K562 (cell line): Measurements from ENCODE around the gene SLC39A5. TPM values are rescaled to one million over a fixed set of nuclear protein-coding genes. Genes with fewer than 3 reads are reported as not detected.

Source experiments
- ATAC-seq: fragments of 200-7000 bp; cut with Tn5 transposase; 3 replicates; pipeline ENCODE4 v1.9.1; 2020; ENCODE audit warnings: moderate library complexity
- BruUV-seq: library from RNA; stranded (reverse); fragments of 400-500 nt; replicated peaks from 2 replicates; lab custom pipeline; 2021; lab: Mats Ljungman, UMichigan
- CTCF ChIA-PET: fragments of 300-600 bp; formaldehyde crosslinking; extraction: SDS; loops from one replicate; lab custom pipeline; 2021; ENCODE audit warnings: low intra/inter-chr PET ratio; lab: Yijun Ruan, JAX
- POLR2A ChIA-PET: fragments of 300-600, 350-650 bp; sonication (Branson Sonifier 250); formaldehyde crosslinking; extraction: SDS; loops from one replicate; lab custom pipeline; 2021; ENCODE audit warnings: antibody characterized with exemption, inconsistent platforms; lab: Yijun Ruan, JAX
- DNase-seq, 4 experiments: peaks; one replicate each; pipeline versions ENCODE4 v3.0.0 to v3.0.0-alpha.2; 2011 to 2018; ENCODE audit warnings: low spot score in 3 of 4, mixed read lengths in 3 of 4; ENCODE audit errors: extremely low read depth in 1 of 4
- FAIRE-seq: peaks from 2 replicates; lab custom pipeline; 2011; peaks lifted over from hg19 to GRCh38; lab: Jason Lieb, UNC
- H2AFZ ChIP-seq: 2 replicates; pipeline ENCODE4 v1.6.0; 2011; ENCODE audit warnings: low read depth, low read length, control low read depth, inconsistent platforms
- H3K27ac ChIP-seq: fragments of 200-600 bp; 3 replicates; pipeline ENCODE4 v1.8.0; 2011; ENCODE audit warnings: low read depth, mild to moderate bottlenecking, control low read depth, inconsistent platforms, low read length, moderate library complexity, mixed read lengths; ENCODE audit errors: extremely low read depth
- H3K27me3 ChIP-seq, 2 experiments: fragments of 300-600 bp in 1 of 2; 2 replicates in 1 of 2; 3 replicates in 1 of 2; pipeline versions ENCODE4 v1.6.0 to v1.8.0; 2011; ENCODE audit warnings: inconsistent platforms in 2 of 2, low read length in 2 of 2, mild to moderate bottlenecking in 1 of 2, mixed read lengths in 1 of 2, moderate library complexity in 1 of 2; ENCODE audit not compliant: control insufficient read depth in 2 of 2, insufficient read depth in 2 of 2
- H3K36me3 ChIP-seq: fragments of 300-600 bp; 3 replicates; pipeline ENCODE4 v1.8.0; 2011; ENCODE audit warnings: mild to moderate bottlenecking, low read length, inconsistent platforms; ENCODE audit not compliant: control insufficient read depth, insufficient read depth
- H3K4me1 ChIP-seq, 2 experiments: fragments of 200-600 bp in 1 of 2; replicated peaks in 1 of 2; 2 replicates in 1 of 2; 3 replicates in 1 of 2; pipeline versions ENCODE4 v1.5.1 to v1.8.0; 2011; ENCODE audit warnings: inconsistent platforms in 2 of 2, low read length in 2 of 2, mild to moderate bottlenecking in 1 of 2, mixed read lengths in 1 of 2, moderate library complexity in 1 of 2; ENCODE audit not compliant: control insufficient read depth in 2 of 2, insufficient read depth in 2 of 2
- H3K4me2 ChIP-seq: 2 replicates; pipeline ENCODE4 v1.6.1; 2011; ENCODE audit warnings: low read length, control low read depth, inconsistent platforms, mixed read lengths; ENCODE audit not compliant: insufficient read depth
- H3K4me3 ChIP-seq: fragments of 200-600 bp; sonication (generic), shearing (Covaris generic); 2 replicates; pipeline ENCODE4 v1.5.1; 2016; ENCODE audit warnings: control low read depth, inconsistent platforms
- H3K79me2 ChIP-seq: fragments of 200-600 bp; 3 replicates; pipeline ENCODE4 v1.8.0; 2011; ENCODE audit warnings: low read length, inconsistent platforms; ENCODE audit not compliant: control insufficient read depth, insufficient read depth
- H3K9ac ChIP-seq, 2 experiments: 2 replicates each; pipeline versions ENCODE4 v1.6.0 to v1.6.1; 2011; ENCODE audit warnings: low read depth in 2 of 2, low read length in 2 of 2, control low read depth in 1 of 2, inconsistent platforms in 1 of 2, mild to moderate bottlenecking in 1 of 2, mixed read lengths in 1 of 2; ENCODE audit not compliant: insufficient read depth in 1 of 2
- H3K9me1 ChIP-seq: one replicate; pipeline ENCODE4 v1.6.0; 2011; ENCODE audit warnings: inconsistent platforms, mild to moderate bottlenecking, low read length, moderate library complexity; ENCODE audit not compliant: control insufficient read depth, insufficient read depth
- H3K9me3 ChIP-seq: replicated peaks from 2 replicates; pipeline ENCODE4 v1.5.1; 2011; ENCODE audit warnings: low read depth, low read length, inconsistent platforms; ENCODE audit not compliant: control insufficient read depth, insufficient read depth
- H4K20me1 ChIP-seq: replicated peaks from 2 replicates; pipeline ENCODE4 v1.6.1; 2011; ENCODE audit warnings: low read length, inconsistent platforms, mixed read lengths; ENCODE audit not compliant: control insufficient read depth, insufficient read depth
- BRF1 ChIP-seq: IDR thresholded peaks from 3 replicates; pipeline ENCODE4 v1.6.1; 2011; ENCODE audit warnings: borderline replicate concordance, mild to moderate bottlenecking; ENCODE audit not compliant: insufficient read length; ENCODE audit errors: extremely low read depth
- CBX3 ChIP-seq, 2 experiments: IDR thresholded peaks; 1 replicate in 1 of 2; 2 replicates in 1 of 2; pipeline ENCODE4 v1.6.1; 2012; ENCODE audit warnings: inconsistent platforms in 2 of 2, low read length in 2 of 2, borderline replicate concordance in 1 of 2, control low read depth in 1 of 2
- CTCFL ChIP-seq: IDR thresholded peaks from 2 replicates; pipeline ENCODE4 v1.6.1; 2011; ENCODE audit warnings: borderline replicate concordance, low read depth, mild to moderate bottlenecking, moderate library complexity, low read length; ENCODE audit not compliant: insufficient read depth, poor library complexity, severe bottlenecking
- ESRRA ChIP-seq: fragments of 450-650 bp; IDR thresholded peaks from 2 replicates; pipeline ENCODE4 v1.6.1; 2014; ENCODE audit warnings: low read depth, mild to moderate bottlenecking, moderate library complexity, borderline replicate concordance
- GATAD2B ChIP-seq: fragments of 450-650 bp; IDR thresholded peaks from 2 replicates; pipeline ENCODE4 v1.6.1; 2017; ENCODE audit warnings: mild to moderate bottlenecking, borderline replicate concordance
- GTF3C2 ChIP-seq: IDR thresholded peaks from 3 replicates; pipeline ENCODE4 v1.6.1; 2011; ENCODE audit warnings: borderline replicate concordance, mild to moderate bottlenecking, moderate library complexity; ENCODE audit not compliant: insufficient read length; ENCODE audit errors: extremely low read depth
- HNRNPK ChIP-seq: fragments of 200-400 bp; formaldehyde crosslinking; IDR thresholded peaks from one replicate; pipeline ENCODE4 v1.6.1; 2018; ENCODE audit warnings: mild to moderate bottlenecking, low read depth, low read length; ENCODE audit not compliant: poor library complexity, severe bottlenecking
- SMAD4 ChIP-seq: fragments of 250-450 bp; sonication (Bioruptor Pico); conservative IDR thresholded peaks from 2 replicates; pipeline ENCODE4 v1.8.0; 2021; ENCODE audit warnings: inconsistent platforms, mild to moderate bottlenecking, moderate library complexity
- TAF15 ChIP-seq: fragments of 200-400 bp; formaldehyde crosslinking; IDR thresholded peaks from 2 replicates; pipeline ENCODE4 v1.6.1; 2017; ENCODE audit warnings: mild to moderate bottlenecking, low read depth, low read length, moderate library complexity
- ZBTB33 ChIP-seq: sonication (generic); formaldehyde crosslinking; IDR thresholded peaks from 2 replicates; pipeline ENCODE4 v1.8.1; 2023; ENCODE audit warnings: mild to moderate bottlenecking, missing genetic modification reagents
- ZNF76 ChIP-seq: fragments of 250-450 bp; sonication (Bioruptor Pico); IDR thresholded peaks from 2 replicates; pipeline ENCODE4 v1.4.0; 2020; ENCODE audit warnings: mild to moderate bottlenecking, moderate library complexity, borderline replicate concordance
- WGBS: fragments of 100-300 bp; shearing (Covaris generic); methylation state at CpG from one replicate; pipeline ENCODE4 v1.1.6; 2016; ENCODE audit warnings: low coverage, mixed read lengths; ENCODE audit not compliant: insufficient coverage; ENCODE audit errors: missing lambda C conversion rate; 5-methylcytosine and 5-hydroxymethylcytosine counted together
- in situ Hi-C: fragments of 300-500 bp; cut with MboI; formaldehyde crosslinking; loops from 4 replicates; pipeline ENCODE4 v1.15.0; 2018; ENCODE audit warnings: inconsistent platforms, mixed read lengths
- intact Hi-C: fragments of 100-400 bp; cut with micrococcal nuclease; formaldehyde crosslinking; loops from 2 replicates; pipeline ENCODE4 v1.14.2; 2022
- polyA plus RNA-seq, 8 experiments: library from polyadenylated mRNA; depleted of rRNA in 4 of 8; stranded (reverse) in 5 of 8; unstranded in 3 of 8; fragments of >200 nt; fragmentation: Nextera tagmentation in 2 of 8; fragmentation: Illumina TruSeq in 1 of 8; extraction: Ambion mirVana in 2 of 8; extraction: Trizol in 1 of 8; gene quantifications; 2 replicates each; pipeline versions ENCODE4 v1.2.1 to v1.2.3, GENCODE V29; 2011 to 2014; ENCODE audit warnings: inconsistent platforms in 1 of 8, missing spikeins in 1 of 8
- total RNA-seq, 7 experiments: library from RNA; depleted of rRNA in 6 of 7; stranded (reverse); fragments of >200 nt in 6 of 7; fragmentation: Illumina TruSeq in 2 of 7; extraction: Trizol in 2 of 7; gene quantifications; 2 replicates each; pipeline versions ENCODE4 v1.2.1 to v1.2.3, GENCODE V29; 2011 to 2021; ENCODE audit warnings: low replicate concordance in 1 of 7

The SLC39A5 gene
- total and polyA plus RNA-seq, 9 of the 15 experiments (the other 6 are each of a cell fraction or from before 2014, with no cell fraction given): 0.08 to 0.10 TPM; not detected in 7

DNA sequence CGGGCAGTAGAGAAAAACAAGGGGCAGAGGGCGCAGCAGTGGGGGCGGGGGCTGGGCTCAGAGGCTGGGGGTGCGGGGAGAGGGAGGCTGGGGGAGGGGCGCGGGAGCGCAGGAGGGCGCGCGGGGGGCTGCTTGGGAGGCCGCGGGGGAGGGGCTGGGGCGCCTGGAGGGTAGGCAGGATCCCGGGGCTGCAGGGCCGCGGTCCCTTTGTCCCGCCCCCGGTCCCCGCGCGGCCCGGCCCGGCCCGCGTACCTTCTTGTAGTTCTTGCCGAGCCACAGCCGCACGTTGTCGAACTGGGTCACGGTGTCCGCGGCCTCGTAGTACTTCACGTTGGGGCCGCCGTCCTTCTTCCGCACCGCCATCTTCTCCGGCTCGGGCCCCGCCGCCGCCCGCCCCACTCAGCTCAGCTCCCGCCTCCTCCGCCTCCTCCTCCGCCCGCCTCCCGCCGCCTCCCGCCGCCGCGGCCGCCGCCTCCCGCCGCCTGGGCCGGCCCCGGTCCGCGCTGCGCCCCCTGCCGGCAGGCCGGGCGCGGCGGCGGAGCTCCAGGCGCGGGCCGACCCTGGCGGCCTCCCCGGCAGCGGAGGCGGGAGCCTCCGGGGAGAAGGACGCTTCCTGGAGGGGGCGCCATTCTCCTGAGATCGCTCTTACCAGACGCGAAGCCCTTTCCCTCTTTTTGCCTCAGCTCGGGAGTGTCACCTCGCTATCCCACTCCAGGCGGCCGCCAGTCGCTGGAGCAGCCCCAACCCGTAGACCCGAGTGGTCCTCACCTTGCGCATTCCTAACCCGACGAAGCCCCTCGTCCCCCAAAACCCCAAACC is 40.5 kb upstream of the SLC39A5 start, which contains the start of gene SMARCC2:
TSS of gene SMARCC2 (minus strand) at position 385 of the 819 bp plus-strand sequence. CDS start at position 363, 22 bp downstream.
- ATAC-seq (peak; percentile 89), DNase-seq (peak; percentile 94 to 95 (median 94)), FAIRE-seq (peak; percentile 44)
- H3K4me1 ChIP-seq: peaks cover 4 to 16% of the 10 kb centered on the region in 2 experiments; a peak in 3 of 5 replicates
- WGBS: under 1% methylated on average over 25 of the region's 93 CpGs
- peak within 1 kb of the TSS; percentile 85 for H3K4me3 ChIP-seq
- peaks cover 42% of the 10 kb centered on the region for H3K79me2 ChIP-seq
- no peaks in the 10 kb centered on the region for H4K20me1 ChIP-seq
- H3K9ac ChIP-seq: peak within 1 kb of the TSS; percentile 84 to 96
- H3K27ac ChIP-seq: peak within 1 kb of the TSS; percentile 88
- no peaks in the 10 kb centered on the region for H3K9me3 ChIP-seq
- ChIA-PET POLR2A (interaction anchor here (0.6 to 5.9 kb wide), 29 partner anchors 9 to 862 kb away, joined by 3 to 54 read pairs (median 4); partner anchors contain the start of genes COQ10A, ESYT1, MYL6 and RNF41), CTCF (interaction anchor here (0.7 to 2.9 kb wide), 11 partner anchors 33 to 451 kb away, joined by 3 to 36 read pairs (median 5); partner anchors contain the start of genes ANKRD52, GDF11, NABP2 and RNF41)
- H3K27me3 ChIP-seq: no peaks in the 10 kb centered on the region
- intact Hi-C loops (loop anchor here (1.0 kb wide), 1 partner anchor 63 kb away; no protein-coding TSS in a partner anchor), in situ Hi-C loops (loop anchor here (5.0 kb wide), 1 partner anchor 62 kb away; the partner anchor contains the start of gene ESYT1)
- peaks cover 30% of the 10 kb centered on the region for H3K36me3 ChIP-seq
- no TSS peak for BruUV-seq
- peak within 1 kb of the TSS; percentile 95 for H3K4me2 ChIP-seq
- H2AFZ ChIP-seq: peak within 1 kb of the TSS; percentile 98
- H3K9me1 ChIP-seq: no peaks in the 10 kb centered on the region
- TF ChIP-seq SMAD4 (CRISPR knock-in tag) (peak; percentile 85), CTCFL (peak; percentile 92), HNRNPK (no peak), GTF3C2 (peak; percentile 87), ZBTB33 (no peak), CBX3 (IDR thresholded peaks at IDR 0.05; ENCODE audit: borderline replicate concordance in 1 of 2, low read length in 2 of 2) (peak in 1 of 2 experiments; percentile 83; a peak in 1 of 3 replicates), ZNF76 (no peak), ESRRA (peak; percentile 55; the same call in 1 of the 2 replicates), BRF1 (no peak), GATAD2B (peak; percentile 64; the same call in 1 of the 2 replicates), TAF15 (no peak)
